ENCODE results near the gene HPSE.

DNA sequence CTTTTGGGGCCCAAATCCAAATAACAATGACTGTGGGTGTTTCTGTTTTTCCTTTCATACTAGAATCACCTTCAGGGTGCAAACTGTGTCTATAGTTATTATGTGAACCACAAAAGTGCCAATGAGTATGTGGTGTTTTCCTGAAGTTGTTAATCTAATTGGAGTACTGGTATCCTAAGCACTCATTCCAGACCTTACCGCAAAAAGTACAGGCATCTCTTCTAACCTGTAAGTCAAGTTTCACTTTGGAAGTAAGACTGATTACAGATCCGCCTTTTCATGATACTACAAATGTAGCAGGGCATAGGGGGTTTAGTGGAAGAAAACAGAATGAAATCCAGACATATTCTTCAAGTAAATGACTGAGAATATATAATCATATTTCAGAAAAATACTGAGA, 66.2 kb downstream of the HPSE start:
- no peak for TF ChIP-seq POLR2A (IDR thresholded peaks at IDR 0.05)
- TF ChIP-seq, protein P1, sequence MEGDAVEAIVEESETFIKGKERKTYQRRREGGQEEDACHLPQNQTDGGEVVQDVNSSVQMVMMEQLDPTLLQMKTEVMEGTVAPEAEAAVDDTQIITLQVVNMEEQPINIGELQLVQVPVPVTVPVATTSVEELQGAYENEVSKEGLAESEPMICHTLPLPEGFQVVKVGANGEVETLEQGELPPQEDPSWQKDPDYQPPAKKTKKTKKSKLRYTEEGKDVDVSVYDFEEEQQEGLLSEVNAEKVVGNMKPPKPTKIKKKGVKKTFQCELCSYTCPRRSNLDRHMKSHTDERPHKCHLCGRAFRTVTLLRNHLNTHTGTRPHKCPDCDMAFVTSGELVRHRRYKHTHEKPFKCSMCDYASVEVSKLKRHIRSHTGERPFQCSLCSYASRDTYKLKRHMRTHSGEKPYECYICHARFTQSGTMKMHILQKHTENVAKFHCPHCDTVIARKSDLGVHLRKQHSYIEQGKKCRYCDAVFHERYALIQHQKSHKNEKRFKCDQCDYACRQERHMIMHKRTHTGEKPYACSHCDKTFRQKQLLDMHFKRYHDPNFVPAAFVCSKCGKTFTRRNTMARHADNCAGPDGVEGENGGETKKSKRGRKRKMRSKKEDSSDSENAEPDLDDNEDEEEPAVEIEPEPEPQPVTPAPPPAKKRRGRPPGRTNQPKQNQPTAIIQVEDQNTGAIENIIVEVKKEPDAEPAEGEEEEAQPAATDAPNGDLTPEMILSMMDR (IDR thresholded peaks at IDR 0.05): no peak

Data from stomach (tissue), 4 donors.